Stimulated activated CD8-positive, alpha-beta memory T cell treated with anti-CD3 and anti-CD28 coated beads, Interleukin-12 subunit alpha, Interleukin-12 subunit beta, amount 100 ng/mL, for 1 hour (primary cell): ENCODE results near the gene UBAC1.

Experiments
- DNase-seq: peaks from one replicate; pipeline ENCODE4 v3.0.0-alpha.2; 2020; ENCODE audit warnings: low read depth

The UBAC1 gene

GRCh38 chr9:135884328-135885035 lies 76.7 kb downstream of the UBAC1 start:
- DNase-seq = no peak

- no peak for DNase-seq
Observed at GRCh38 chr9:135883410-135884089, 77.6 kb downstream of the UBAC1 start.
